OCI-LY3 (cell line): Measurements from ENCODE around the gene ATP8B4.

Experiments
- H2AFZ ChIP-seq: fragments of 200-600, 300-600 bp; shearing (Covaris generic); 2 replicates; pipeline ENCODE4 v1.6.0; 2014; ENCODE audit warnings: antibody characterized with exemption, low read depth, low read length
- H3K27ac ChIP-seq: fragments of 200-600, 300-600 bp; sonication (generic); 2 replicates; pipeline ENCODE4 v1.5.1; 2014; ENCODE audit warnings: mild to moderate bottlenecking, low read length, moderate library complexity, mixed read lengths
- H3K27me3 ChIP-seq: fragments of 200-600, 300-600 bp; sonication (generic); 2 replicates; pipeline ENCODE4 v1.6.1; 2014; ENCODE audit warnings: low read depth, low read length, mixed read lengths
- H3K36me3 ChIP-seq: fragments of 200-600, 300-600 bp; sonication (generic); replicated peaks from 2 replicates; pipeline ENCODE3; 2014; ENCODE audit warnings: low read depth, low read length, mixed read lengths
- H3K4me1 ChIP-seq: fragments of 300-600, 200-600 bp; sonication (generic); 2 replicates; pipeline ENCODE4 v1.6.1; 2014; ENCODE audit warnings: low read length, mixed read lengths
- H3K4me2 ChIP-seq: fragments of 200-600, 300-600 bp; sonication (generic); 2 replicates; pipeline ENCODE4 v1.6.1; 2014; ENCODE audit warnings: low read length, mixed read lengths
- H3K4me3 ChIP-seq: fragments of 300-600, 200-600 bp; sonication (generic); 2 replicates; pipeline ENCODE4 v1.5.1; 2014; ENCODE audit warnings: antibody characterized with exemption, mild to moderate bottlenecking, low read length, moderate library complexity
- H3K79me2 ChIP-seq: fragments of 300-600, 200-600 bp; shearing (Covaris generic); 2 replicates; pipeline ENCODE4 v1.6.1; 2014; ENCODE audit warnings: mild to moderate bottlenecking, low read length, mixed read lengths
- H3K9ac ChIP-seq: fragments of 300-600, 200-600 bp; shearing (Covaris generic); 2 replicates; pipeline ENCODE4 v1.6.0; 2014; ENCODE audit warnings: mild to moderate bottlenecking, low read length, moderate library complexity
- H3K9me3 ChIP-seq: fragments of 200-600, 300-600 bp; shearing (Covaris generic); 2 replicates; pipeline ENCODE4 v1.6.1; 2014; ENCODE audit warnings: low read length, mixed read lengths; ENCODE audit not compliant: insufficient read depth
- H4K20me1 ChIP-seq: fragments of 200-600, 300-600 bp; sonication (generic); 2 replicates; pipeline ENCODE4 v1.6.1; 2016; ENCODE audit warnings: low read length, mixed read lengths; ENCODE audit not compliant: insufficient read depth
- EZH2phosphoT487 ChIP-seq: fragments of 200-600 bp; shearing (Covaris generic); IDR thresholded peaks from 2 replicates; pipeline ENCODE4 v1.6.1; 2018; ENCODE audit warnings: antibody characterized with exemption, mixed run types, low read depth
- TF ChIP-seq, protein P1 (sequence below): fragments of 200-600, 300-600 bp; sonication (generic); IDR thresholded peaks from 2 replicates; pipeline ENCODE4 v1.5.1; 2014; ENCODE audit warnings: antibody characterized with exemption, low read length, low read depth

The ATP8B4 gene

GRCh38 chr15:50055332-50055731 lies 63.7 kb downstream of the ATP8B4 start:
- Histone ChIP-seq H3K4me2 (no peak overlapping the region), H3K27ac (no peak overlapping the region), H3K4me1 (no peaks in the 10 kb centered on the region), H3K9me3 (no peaks in the 10 kb centered on the region), H3K36me3 (no peaks in the 10 kb centered on the region), H3K9ac (no peak overlapping the region), H2AFZ (no peak overlapping the region), H3K27me3 (no peaks in the 10 kb centered on the region), H3K79me2 (no peaks in the 10 kb centered on the region), H4K20me1 (no peaks in the 10 kb centered on the region), H3K4me3 (no peak overlapping the region)
- TF ChIP-seq, protein P1, sequence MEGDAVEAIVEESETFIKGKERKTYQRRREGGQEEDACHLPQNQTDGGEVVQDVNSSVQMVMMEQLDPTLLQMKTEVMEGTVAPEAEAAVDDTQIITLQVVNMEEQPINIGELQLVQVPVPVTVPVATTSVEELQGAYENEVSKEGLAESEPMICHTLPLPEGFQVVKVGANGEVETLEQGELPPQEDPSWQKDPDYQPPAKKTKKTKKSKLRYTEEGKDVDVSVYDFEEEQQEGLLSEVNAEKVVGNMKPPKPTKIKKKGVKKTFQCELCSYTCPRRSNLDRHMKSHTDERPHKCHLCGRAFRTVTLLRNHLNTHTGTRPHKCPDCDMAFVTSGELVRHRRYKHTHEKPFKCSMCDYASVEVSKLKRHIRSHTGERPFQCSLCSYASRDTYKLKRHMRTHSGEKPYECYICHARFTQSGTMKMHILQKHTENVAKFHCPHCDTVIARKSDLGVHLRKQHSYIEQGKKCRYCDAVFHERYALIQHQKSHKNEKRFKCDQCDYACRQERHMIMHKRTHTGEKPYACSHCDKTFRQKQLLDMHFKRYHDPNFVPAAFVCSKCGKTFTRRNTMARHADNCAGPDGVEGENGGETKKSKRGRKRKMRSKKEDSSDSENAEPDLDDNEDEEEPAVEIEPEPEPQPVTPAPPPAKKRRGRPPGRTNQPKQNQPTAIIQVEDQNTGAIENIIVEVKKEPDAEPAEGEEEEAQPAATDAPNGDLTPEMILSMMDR: no peak
- no peak for TF ChIP-seq EZH2phosphoT487

- H2AFZ ChIP-seq: no peak overlapping the region
Observed at GRCh38 chr15:50053055-50053856, 65.8 kb downstream of the ATP8B4 start.

DNA sequence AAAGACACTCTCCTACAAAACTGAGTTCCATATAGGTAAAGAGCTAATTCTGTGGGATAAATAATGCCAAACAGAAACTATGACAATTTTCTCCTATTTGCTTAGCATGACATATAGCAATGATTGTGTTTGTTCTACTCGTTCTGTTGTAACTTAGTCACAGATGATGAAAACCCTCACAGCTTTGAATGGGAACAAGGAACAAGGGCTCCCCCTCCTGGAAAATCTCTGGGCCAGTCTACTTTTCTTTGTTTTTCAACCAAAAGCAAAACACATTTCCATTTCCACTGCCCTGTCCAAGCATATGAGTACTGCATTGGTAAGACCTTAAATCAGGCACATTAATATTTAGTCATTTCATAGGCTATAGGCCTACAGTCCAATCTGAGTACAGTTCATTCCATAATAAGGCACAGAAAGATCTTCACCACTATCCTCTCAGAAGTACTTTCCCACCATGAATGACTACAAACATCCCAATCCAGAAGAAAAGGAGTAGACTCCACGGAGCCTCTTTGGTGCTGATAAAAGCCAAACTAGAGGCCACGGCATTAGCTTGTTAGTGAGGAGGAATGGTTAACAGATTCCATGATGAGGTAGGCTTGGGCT lies 67.1 kb downstream of the ATP8B4 start:
- Histone ChIP-seq H2AFZ (no peak overlapping the region), H3K27ac (no peak overlapping the region), H3K4me2 (no peak overlapping the region), H3K4me3 (no peak overlapping the region), H3K36me3 (no peaks in the 10 kb centered on the region), H3K9me3 (no peaks in the 10 kb centered on the region), H3K79me2 (no peaks in the 10 kb centered on the region), H4K20me1 (no peaks in the 10 kb centered on the region), H3K27me3 (no peaks in the 10 kb centered on the region), H3K4me1 (no peaks in the 10 kb centered on the region), H3K9ac (no peak overlapping the region)
- no peak for TF ChIP-seq EZH2phosphoT487
- TF ChIP-seq, protein P1: peak; percentile 65

More at GRCh38 chr15:50053055-50053856, 65.8 kb downstream of the ATP8B4 start:
- TF ChIP-seq EZH2phosphoT487: no peak
- TF ChIP-seq, protein P1: no peak
- Histone ChIP-seq H3K9me3 (no peaks in the 10 kb centered on the region), H3K27ac (no peak overlapping the region), H3K27me3 (no peaks in the 10 kb centered on the region), H3K4me1 (no peaks in the 10 kb centered on the region), H3K4me3 (no peak overlapping the region), H3K79me2 (no peaks in the 10 kb centered on the region), H3K36me3 (no peaks in the 10 kb centered on the region), H3K4me2 (no peak overlapping the region), H4K20me1 (no peaks in the 10 kb centered on the region), H3K9ac (no peak overlapping the region)

- H2AFZ ChIP-seq: no peak overlapping the region
Observed at GRCh38 chr15:50050986-50051743, 67.9 kb downstream of the ATP8B4 start.

More at GRCh38 chr15:50050986-50051743, 67.9 kb downstream of the ATP8B4 start:
- H4K20me1 ChIP-seq: no peaks in the 10 kb centered on the region
- no peak for TF ChIP-seq EZH2phosphoT487
- TF ChIP-seq, protein P1: no peak
- H3K27me3 ChIP-seq: no peaks in the 10 kb centered on the region
- no peak overlapping the region for H3K27ac ChIP-seq
- H3K79me2 ChIP-seq: no peaks in the 10 kb centered on the region
- no peaks in the 10 kb centered on the region for H3K4me1 ChIP-seq
- no peak overlapping the region for H3K9ac ChIP-seq
- no peak overlapping the region for H3K4me3 ChIP-seq
- no peak overlapping the region for H3K4me2 ChIP-seq
- no peaks in the 10 kb centered on the region for H3K36me3 ChIP-seq
- no peaks in the 10 kb centered on the region for H3K9me3 ChIP-seq
